GM12873 (cell line): ENCODE results near the gene TOB1.

Source experiments
- CTCF ChIP-seq: IDR thresholded peaks from 2 replicates; pipeline ENCODE4 v1.5.1; 2012; ENCODE audit warnings: low read depth, mild to moderate bottlenecking, moderate library complexity, low read length, control low read depth; ENCODE audit not compliant: insufficient read depth; ENCODE audit errors: missing control alignments

The TOB1 gene

GRCh38 chr17:50865060-50865867 is 890 bp downstream of the TOB1 start:
- TF ChIP-seq CTCF: no peak

GRCh38 chr17:50864747-50865059 is 1.5 kb downstream of the TOB1 start:
- no peak for TF ChIP-seq CTCF

DNA sequence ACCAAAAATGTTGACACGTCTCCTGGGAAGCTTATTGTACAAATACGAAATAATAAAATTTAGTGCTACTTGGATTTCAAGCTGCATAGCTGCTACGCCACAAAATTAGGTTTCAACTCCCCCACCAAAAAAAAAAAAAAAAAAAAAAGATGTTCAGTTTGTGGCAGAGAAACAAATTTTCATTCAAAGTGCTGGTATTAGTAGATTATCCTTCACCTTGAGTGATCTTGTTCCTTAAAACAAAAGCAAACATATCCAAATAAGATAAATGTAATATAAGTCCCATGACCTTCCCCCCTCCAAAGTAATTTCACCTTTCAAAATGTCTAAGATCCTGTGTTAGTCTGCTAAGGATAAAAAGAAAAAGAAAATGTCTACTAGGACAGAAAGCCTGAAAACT is 2.2 kb downstream of the TOB1 start:
- no peak for TF ChIP-seq CTCF

DNA sequence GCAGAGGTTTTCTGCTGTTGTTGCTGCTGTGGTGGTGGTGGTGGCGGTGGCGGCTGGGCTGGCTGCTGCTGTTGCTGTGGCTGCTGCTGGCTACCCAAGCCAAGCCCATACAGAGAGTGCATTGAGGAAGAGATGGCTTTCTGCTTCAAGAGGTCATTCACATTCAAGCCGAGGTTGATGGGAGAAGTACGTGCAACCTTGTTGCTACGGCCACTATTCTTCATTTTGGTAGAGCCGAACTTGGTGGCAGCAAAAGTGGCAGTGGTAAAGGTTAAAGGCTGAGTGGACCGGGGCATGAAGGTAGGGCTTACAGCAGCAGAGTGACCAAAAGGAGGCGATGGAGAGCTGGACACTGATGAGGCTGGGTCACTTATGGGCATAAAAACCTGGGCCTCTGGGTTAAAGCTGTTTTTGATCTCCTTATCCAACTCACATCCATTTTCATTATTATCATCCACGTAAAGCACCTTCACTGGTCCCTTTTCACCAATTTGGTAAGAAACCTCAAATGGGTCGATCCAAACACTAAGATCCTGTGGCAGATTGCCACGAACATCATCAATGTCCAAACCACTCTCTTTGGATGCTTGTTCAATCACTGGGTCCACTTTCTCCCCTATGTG is 2.8 kb downstream of the TOB1 start:
- peak; percentile 74 for TF ChIP-seq CTCF

DNA sequence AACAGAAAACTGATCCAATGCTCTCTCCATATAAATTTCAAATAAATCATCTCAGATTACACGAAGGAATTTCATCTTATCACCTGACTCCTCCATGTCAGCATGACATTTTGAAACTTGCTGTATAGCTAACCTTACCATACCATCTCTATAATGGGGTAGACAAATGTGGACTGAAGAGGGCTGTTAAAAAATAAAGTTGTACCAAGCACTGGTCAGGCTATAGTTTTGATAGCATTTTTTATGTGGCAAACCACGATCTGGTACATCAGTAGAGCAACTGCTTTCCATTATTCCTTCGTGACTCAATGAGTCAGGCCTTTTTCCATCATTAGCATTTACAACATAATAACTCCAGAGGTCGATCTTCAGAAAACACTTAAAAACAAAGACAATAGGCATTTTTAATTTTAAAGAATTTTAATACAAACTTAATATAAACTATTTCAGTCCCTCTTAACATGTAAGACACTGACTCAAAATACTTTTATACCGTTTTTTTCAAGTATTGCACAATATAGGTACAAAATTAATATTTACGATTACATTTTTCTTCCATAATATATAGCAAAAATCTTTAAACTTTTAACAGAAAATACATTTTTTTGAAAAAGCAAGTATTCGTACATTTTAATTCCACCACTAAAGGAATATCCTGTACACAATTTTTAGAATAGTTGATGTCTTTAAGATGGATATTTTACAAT is 4.2 kb downstream of the TOB1 start:
- TF ChIP-seq CTCF: no peak

- no peak for TF ChIP-seq CTCF
Measured at GRCh38 chr17:50861334-50861676, 4.8 kb downstream of the TOB1 start.

GRCh38 chr17:50858486-50859225 is 7.5 kb downstream of the TOB1 start:
- no peak for TF ChIP-seq CTCF
